ENCODE data around the gene SLC12A9. TPM values are rescaled to one million over a fixed set of nuclear protein-coding genes. Genes with fewer than 3 reads are reported as not detected.

Gene SLC12A9
- total and polyA plus RNA-seq, 12 donors: 4.8 to 15.7 (median 7.3) TPM

DNA sequence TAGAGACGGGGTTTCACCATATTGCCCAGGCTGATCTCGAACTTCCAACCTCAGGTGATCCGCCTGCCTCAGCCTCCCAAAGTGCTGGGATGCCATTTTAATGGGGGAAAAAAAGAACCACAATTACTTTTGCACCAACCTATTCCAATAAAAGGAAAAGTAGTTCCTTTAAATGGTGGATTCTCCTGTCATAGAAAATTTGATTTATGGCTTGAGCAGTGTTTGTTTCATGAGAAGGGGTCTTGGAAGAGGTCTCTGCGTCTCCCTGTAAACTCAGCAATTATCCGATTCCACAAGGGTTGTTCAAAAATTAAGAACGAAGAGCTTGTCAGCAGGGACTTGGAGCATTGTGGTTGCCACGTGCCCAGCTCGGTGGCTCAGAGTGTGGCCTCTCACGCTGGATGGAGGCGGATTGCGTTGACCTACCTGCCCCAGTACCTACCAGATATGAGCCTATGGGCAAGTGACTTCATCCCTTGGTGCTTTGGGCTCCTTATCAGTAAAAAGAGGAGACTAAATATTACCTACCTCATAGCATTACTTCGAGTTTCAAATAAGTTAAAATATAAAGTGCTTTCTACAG is 11.8 kb downstream of the SLC12A9 start:
- H3K4me3 ChIP-seq: no peak overlapping the region
- H3K4me1 ChIP-seq: peaks cover 7 to 49% (median 26%) of the 10 kb centered on the region in 9 donors
- DNase-seq: no peak
- no peaks in the 10 kb centered on the region for H3K27me3 ChIP-seq
- TF ChIP-seq, protein P1, sequence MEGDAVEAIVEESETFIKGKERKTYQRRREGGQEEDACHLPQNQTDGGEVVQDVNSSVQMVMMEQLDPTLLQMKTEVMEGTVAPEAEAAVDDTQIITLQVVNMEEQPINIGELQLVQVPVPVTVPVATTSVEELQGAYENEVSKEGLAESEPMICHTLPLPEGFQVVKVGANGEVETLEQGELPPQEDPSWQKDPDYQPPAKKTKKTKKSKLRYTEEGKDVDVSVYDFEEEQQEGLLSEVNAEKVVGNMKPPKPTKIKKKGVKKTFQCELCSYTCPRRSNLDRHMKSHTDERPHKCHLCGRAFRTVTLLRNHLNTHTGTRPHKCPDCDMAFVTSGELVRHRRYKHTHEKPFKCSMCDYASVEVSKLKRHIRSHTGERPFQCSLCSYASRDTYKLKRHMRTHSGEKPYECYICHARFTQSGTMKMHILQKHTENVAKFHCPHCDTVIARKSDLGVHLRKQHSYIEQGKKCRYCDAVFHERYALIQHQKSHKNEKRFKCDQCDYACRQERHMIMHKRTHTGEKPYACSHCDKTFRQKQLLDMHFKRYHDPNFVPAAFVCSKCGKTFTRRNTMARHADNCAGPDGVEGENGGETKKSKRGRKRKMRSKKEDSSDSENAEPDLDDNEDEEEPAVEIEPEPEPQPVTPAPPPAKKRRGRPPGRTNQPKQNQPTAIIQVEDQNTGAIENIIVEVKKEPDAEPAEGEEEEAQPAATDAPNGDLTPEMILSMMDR (IDR thresholded peaks at IDR 0.05): no peak
- H3K27ac ChIP-seq: no peak overlapping the region
- intact Hi-C loops (cut with DNase I): loop anchor here in 1 of 10 donors (10.0 kb wide), 1 partner anchor 390 kb away; the partner anchor contains the start of gene TSC22D4
- 93 to 95% methylated on average over 12 of the region's 12 CpGs for WGBS, 2 donors
- H3K9me3 ChIP-seq: no peaks in the 10 kb centered on the region
- ATAC-seq: no peak
- H3K36me3 ChIP-seq: peaks cover 0 to 59% (median 6%) of the 10 kb centered on the region in 9 donors

DNA sequence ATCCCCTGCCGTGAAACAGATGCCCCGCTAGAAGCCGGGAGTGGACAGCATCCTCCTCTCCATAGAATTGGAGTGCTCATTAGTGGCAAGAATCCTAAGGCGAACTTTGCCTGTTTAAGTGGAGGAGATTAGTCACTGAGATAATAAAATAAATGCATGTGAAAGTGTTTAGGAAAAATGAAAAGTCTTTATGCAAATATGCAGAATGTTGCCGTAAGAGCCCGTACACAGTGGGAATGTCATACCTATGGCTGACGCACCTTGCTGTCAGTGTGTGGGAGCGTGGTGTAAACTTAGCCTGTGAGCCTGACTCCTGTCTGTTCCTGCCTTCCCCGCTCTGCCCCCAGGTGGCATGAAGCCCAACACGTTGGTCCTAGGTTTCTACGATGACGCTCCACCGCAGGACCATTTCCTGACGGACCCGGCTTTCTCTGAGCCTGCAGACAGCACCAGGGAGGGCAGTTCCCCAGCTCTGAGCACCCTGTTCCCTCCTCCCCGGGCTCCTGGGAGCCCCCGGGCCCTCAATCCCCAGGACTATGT is 12.9 kb downstream of the SLC12A9 start:
- no peaks in the 10 kb centered on the region for H3K9me3 ChIP-seq
- intact Hi-C loops (cut with DNase I): loop anchor here in 1 of 10 donors (10.0 kb wide), 1 partner anchor 391 kb away; the partner anchor contains the start of gene TSC22D4
- WGBS, 2 donors: 84 to 92% methylated on average over 17 of the region's 17 CpGs
- DNase-seq (no peak), ATAC-seq (peak in 1 of 8 donors; percentile 5)
- TF ChIP-seq, protein P1 (IDR thresholded peaks at IDR 0.05): no peak
- peaks cover 0 to 57% (median 4%) of the 10 kb centered on the region in 9 donors for H3K36me3 ChIP-seq
- H3K27me3 ChIP-seq: no peaks in the 10 kb centered on the region
- peak overlapping the region in 1 of 10 donors; percentile 80 for H3K4me3 ChIP-seq
- peaks cover 7 to 50% (median 26%) of the 10 kb centered on the region in 9 donors for H3K4me1 ChIP-seq
- H3K27ac ChIP-seq: peak overlapping the region in 5 of 10 donors; percentile 10 to 99 (median 97)

- DNase-seq (peak; percentile 64 to 83), ATAC-seq (peak; percentile 6 to 47 (median 19))
- Histone ChIP-seq H3K9me3 (no peaks in the 10 kb centered on the region), H3K27me3 (no peaks in the 10 kb centered on the region), H3K36me3 (peaks cover 0 to 57% (median under 1%) of the 10 kb centered on the region in 9 donors), H3K27ac (peak overlapping the region; percentile 85 to 99 (median 96)), H3K4me1 (peaks cover 7 to 50% (median 26%) of the 10 kb centered on the region in 9 donors), H3K4me3 (peak overlapping the region in 7 of 10 donors; percentile 80 to 99 (median 92))
- TF ChIP-seq, protein P1 (IDR thresholded peaks at IDR 0.05): no peak
- 70 to 75% methylated on average over 46 of the region's 46 CpGs for WGBS, 2 donors
- intact Hi-C loops (cut with DNase I): loop anchor here in 1 of 10 donors (10.0 kb wide), 1 partner anchor 391 kb away; the partner anchor contains the start of gene TSC22D4
Observed at GRCh38 chr7:100865938-100866728, 13.6 kb downstream of the SLC12A9 start.

DNA sequence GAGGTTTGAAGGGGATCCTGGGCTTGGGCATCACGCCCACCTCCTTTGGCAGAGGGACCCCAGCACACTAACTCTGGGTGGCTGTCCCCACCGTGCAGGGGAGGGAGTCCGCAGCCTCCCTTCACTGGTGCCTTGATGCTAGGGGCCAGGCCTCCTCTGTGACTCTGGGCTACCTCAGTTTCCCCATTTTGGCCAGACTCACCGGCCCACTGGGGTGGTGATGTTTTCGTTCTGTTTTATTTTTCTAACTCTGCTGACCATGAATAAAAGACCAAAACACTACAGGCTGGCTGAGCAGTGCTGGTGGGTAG is 14.2 kb downstream of the SLC12A9 start:
- TF ChIP-seq, protein P1 (IDR thresholded peaks at IDR 0.05): no peak
- H3K36me3 ChIP-seq: peaks cover 0 to 57% (median 6%) of the 10 kb centered on the region in 9 donors
- DNase-seq (no peak), ATAC-seq (peak in 3 of 8 donors; percentile 2)
- H3K4me3 ChIP-seq: peak overlapping the region in 9 of 10 donors; percentile 80 to 99 (median 92)
- H3K27me3 ChIP-seq: no peaks in the 10 kb centered on the region
- no peaks in the 10 kb centered on the region for H3K9me3 ChIP-seq
- intact Hi-C loops (cut with DNase I): loop anchor here in 1 of 10 donors (10.0 kb wide), 1 partner anchor 392 kb away; the partner anchor contains the start of gene TSC22D4
- 62 to 63% methylated on average over 5 of the region's 5 CpGs for WGBS, 2 donors
- peaks cover 7 to 50% (median 26%) of the 10 kb centered on the region in 9 donors for H3K4me1 ChIP-seq
- H3K27ac ChIP-seq: peak overlapping the region; percentile 85 to 99 (median 96)

Data from heart right ventricle (tissue), 16 donors.